ENCODE measurements around the gene CYB5D1. TPM values are rescaled to one million over a fixed set of nuclear protein-coding genes. Genes with fewer than 3 reads are reported as not detected.

Gene CYB5D1
- total RNA-seq, 1 donor from 2014 or later, result 21.9 TPM

- peak; percentile 93 for DNase-seq (ENCODE audit: low spot score)
Measured at GRCh38 chr17:7844292-7845154, 13.3 kb upstream of the CYB5D1 start.

GRCh38 chr17:7845359-7846062, 12.3 kb upstream of the CYB5D1 start:
- no peak for DNase-seq (ENCODE audit: low spot score)

- DNase-seq (ENCODE audit: low spot score), result no peak
Measured at GRCh38 chr17:7846063-7846735, 11.6 kb upstream of the CYB5D1 start.

GRCh38 chr17:7846765-7847661, 10.8 kb upstream of the CYB5D1 start:
- no peak for DNase-seq (ENCODE audit: low spot score)

GRCh38 chr17:7848131-7848579, 9.6 kb upstream of the CYB5D1 start:
- DNase-seq (ENCODE audit: low spot score), result no peak

- DNase-seq (ENCODE audit: low spot score), result no peak
Measured at GRCh38 chr17:7848739-7849129, 9.1 kb upstream of the CYB5D1 start.

- DNase-seq (ENCODE audit: low spot score), result no peak
Measured at GRCh38 chr17:7849130-7849750, 8.6 kb upstream of the CYB5D1 start.

GRCh38 chr17:7849751-7850504, 7.9 kb upstream of the CYB5D1 start:
- DNase-seq (ENCODE audit: low spot score), result no peak

- DNase-seq (ENCODE audit: low spot score), result no peak
Measured at GRCh38 chr17:7850701-7851437, 6.9 kb upstream of the CYB5D1 start.

- DNase-seq (ENCODE audit: low spot score), result peak; percentile 92
Measured at GRCh38 chr17:7851438-7852261, 6.2 kb upstream of the CYB5D1 start.

- DNase-seq (ENCODE audit: low spot score), result no peak
Measured at GRCh38 chr17:7852262-7852670, 5.5 kb upstream of the CYB5D1 start.

- DNase-seq (ENCODE audit: low spot score), result no peak
Measured at GRCh38 chr17:7852919-7853690, 4.7 kb upstream of the CYB5D1 start.

- DNase-seq (ENCODE audit: low spot score), result no peak
Measured at GRCh38 chr17:7853691-7854038, 4.1 kb upstream of the CYB5D1 start.

- DNase-seq (ENCODE audit: low spot score), result no peak
Measured at GRCh38 chr17:7854078-7854777, 3.6 kb upstream of the CYB5D1 start.

GRCh38 chr17:7854851-7855659, 2.7 kb upstream of the CYB5D1 start, which contains the start of gene TMEM88:
TMEM88 (plus strand) TSS chr17:7855066; CDS start chr17:7855075, 9 bp downstream.
- DNase-seq (ENCODE audit: low spot score), result no peak

- DNase-seq (ENCODE audit: low spot score), result no peak
Measured at GRCh38 chr17:7855660-7856010, 2.2 kb upstream of the CYB5D1 start.
